C4-2B (cell line): ENCODE measurements around the gene DSC2.

ENCODE experiments used
- H3K27ac ChIP-seq: fragments of 450-650 bp; 2 replicates; pipeline ENCODE4 v1.5.1; 2017
- ZFX ChIP-seq: fragments of 450-650 bp; IDR thresholded peaks from 2 replicates; pipeline ENCODE4 v1.6.1; 2017
- TF ChIP-seq, protein P1 (sequence below): fragments of 450-650 bp; conservative IDR thresholded peaks from 2 replicates; pipeline ENCODE4 v1.5.1; 2017; ENCODE audit warnings: mild to moderate bottlenecking

The DSC2 gene

DNA sequence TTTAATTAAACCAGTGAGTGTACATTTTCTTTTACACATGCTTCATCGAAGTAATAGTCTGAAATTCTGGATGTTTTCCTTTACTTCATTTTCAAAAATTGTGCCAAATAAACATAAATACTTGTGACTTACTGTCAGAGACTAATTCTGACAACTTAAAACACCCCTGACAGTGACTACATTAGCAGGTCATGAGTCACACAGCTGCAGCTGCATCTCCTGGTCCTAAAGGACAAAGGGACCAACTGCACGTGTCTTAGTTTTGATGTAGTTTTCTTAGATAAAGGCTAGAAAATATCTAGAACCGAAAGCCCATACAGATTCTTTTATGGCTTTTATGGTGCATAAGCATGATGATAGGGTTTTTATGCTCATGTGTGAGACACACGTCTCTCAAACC is 30.0 kb downstream of the DSC2 start:
- TF ChIP-seq, protein P1, sequence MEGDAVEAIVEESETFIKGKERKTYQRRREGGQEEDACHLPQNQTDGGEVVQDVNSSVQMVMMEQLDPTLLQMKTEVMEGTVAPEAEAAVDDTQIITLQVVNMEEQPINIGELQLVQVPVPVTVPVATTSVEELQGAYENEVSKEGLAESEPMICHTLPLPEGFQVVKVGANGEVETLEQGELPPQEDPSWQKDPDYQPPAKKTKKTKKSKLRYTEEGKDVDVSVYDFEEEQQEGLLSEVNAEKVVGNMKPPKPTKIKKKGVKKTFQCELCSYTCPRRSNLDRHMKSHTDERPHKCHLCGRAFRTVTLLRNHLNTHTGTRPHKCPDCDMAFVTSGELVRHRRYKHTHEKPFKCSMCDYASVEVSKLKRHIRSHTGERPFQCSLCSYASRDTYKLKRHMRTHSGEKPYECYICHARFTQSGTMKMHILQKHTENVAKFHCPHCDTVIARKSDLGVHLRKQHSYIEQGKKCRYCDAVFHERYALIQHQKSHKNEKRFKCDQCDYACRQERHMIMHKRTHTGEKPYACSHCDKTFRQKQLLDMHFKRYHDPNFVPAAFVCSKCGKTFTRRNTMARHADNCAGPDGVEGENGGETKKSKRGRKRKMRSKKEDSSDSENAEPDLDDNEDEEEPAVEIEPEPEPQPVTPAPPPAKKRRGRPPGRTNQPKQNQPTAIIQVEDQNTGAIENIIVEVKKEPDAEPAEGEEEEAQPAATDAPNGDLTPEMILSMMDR: no peak
- TF ChIP-seq ZFX: no peak

DNA sequence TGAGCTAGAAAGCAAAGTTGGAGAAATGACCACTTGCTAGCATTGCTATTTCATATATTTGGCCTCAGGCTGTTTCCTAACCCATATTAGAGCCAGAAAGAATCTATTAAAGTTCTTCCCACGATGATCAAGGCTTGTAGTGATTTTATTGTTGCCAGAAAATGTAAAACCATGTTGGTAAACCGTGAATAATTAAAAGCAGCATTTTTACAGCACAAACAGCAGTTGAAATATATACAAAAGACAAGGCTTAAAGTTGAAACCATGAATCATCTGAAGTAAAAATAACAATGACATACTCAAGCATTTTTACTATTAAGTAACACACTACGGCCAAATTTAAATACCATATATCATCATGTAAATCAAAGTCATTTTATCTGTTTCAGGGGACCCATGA is 32.0 kb downstream of the DSC2 start:
- H3K27ac ChIP-seq: no peak overlapping the region
- no peak for TF ChIP-seq ZFX
- TF ChIP-seq, protein P1: no peak

More for the DNA sequence above, 30.0 kb downstream of the DSC2 start:
- no peak overlapping the region for H3K27ac ChIP-seq

GRCh38 chr18:31066266-31066665 is 36.0 kb downstream of the DSC2 start:
- no peak overlapping the region for H3K27ac ChIP-seq
- TF ChIP-seq, protein P1: no peak
- no peak for TF ChIP-seq ZFX

- no peak for TF ChIP-seq ZFX
- TF ChIP-seq, protein P1: no peak
- H3K27ac ChIP-seq: no peak overlapping the region
Observed at GRCh38 chr18:31065036-31065773, 37.0 kb downstream of the DSC2 start.

GRCh38 chr18:31064130-31064529 is 38.1 kb downstream of the DSC2 start:
- no peak overlapping the region for H3K27ac ChIP-seq
- no peak for TF ChIP-seq ZFX
- TF ChIP-seq, protein P1: no peak

DNA sequence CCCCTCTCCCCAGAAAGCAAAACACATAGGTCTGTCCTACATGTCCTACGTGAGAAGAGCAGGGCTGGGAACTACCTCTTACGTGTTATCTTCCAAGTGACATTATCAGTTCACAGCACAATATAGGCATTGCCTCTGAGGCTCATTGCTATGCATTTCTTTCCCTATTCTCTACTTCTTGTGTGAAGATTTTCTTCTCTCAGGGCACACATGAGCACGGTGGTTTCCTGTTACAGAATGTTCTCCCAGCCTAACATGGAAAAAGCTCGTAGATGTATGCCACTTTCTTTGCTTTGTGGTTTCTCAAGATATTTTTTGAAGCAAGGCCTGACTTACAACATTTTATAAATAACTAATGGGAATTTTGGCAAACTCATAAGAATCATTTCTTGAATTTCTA is 40.3 kb downstream of the DSC2 start:
- TF ChIP-seq, protein P1: no peak
- TF ChIP-seq ZFX: no peak
- H3K27ac ChIP-seq: no peak overlapping the region

DNA sequence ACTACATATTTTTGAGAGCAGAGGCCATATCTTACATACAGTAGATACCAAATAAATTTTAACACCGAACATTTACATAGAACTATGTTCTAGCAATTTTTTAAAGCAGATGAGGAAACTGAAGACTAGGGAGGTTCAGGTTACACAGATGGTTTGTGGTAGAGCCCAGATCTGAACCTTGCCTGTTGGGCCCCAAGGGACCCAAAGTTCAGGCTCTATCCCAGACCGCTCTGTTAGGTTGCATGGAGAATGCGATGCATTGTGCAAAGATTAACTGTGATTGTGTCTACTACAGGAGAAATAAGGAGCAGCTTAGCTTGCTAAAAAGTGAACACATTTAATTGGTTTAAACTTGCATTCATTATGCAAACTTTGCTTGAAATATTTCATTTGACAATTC is 43.3 kb downstream of the DSC2 start:
- no peak for TF ChIP-seq ZFX
- TF ChIP-seq, protein P1: no peak
- no peak overlapping the region for H3K27ac ChIP-seq
